AG10803 (cell line): ENCODE data around the gene MRGPRX2.
A peak's percentile ranks its signal among the peaks of the same experiment; 100 is the strongest.

Experiments used
- DNase-seq: peaks from one replicate; pipeline ENCODE4 v3.0.0; 2010; ENCODE audit warnings: low read depth
- H3K4me3 ChIP-seq: 2 replicates; pipeline ENCODE4 v1.5.1; 2011; ENCODE audit warnings: mild to moderate bottlenecking, low read length, control low read depth
- CTCF ChIP-seq: conservative IDR thresholded peaks from 2 replicates; pipeline ENCODE4 v1.5.1; 2011; ENCODE audit warnings: mild to moderate bottlenecking, low read length, control low read depth, inconsistent platforms

Gene MRGPRX2

GRCh38 chr11:19027829-19028595, 32.5 kb downstream of the MRGPRX2 start:
- no peak overlapping the region for H3K4me3 ChIP-seq
- TF ChIP-seq CTCF: no peak
- DNase-seq: peak; percentile 27

DNA sequence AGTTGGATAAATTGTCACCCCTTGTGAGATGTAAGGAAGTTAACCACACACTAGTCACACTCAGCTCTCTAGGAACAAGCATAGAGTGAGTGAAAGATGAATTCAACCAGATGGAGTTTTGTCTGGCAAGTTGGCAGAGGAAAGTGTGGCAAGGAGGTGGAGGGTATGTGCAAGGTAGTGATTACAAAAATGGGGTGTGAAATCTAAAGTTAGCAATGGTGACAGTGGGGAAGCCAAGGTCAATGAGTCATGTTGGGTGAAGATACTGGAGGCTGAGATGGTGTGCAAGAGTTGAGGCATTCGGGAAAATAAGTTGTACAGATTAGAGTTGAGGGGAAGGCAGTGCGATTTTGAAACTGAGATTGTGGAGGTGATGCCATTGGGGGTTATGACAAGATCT, 33.7 kb downstream of the MRGPRX2 start:
- no peak for DNase-seq
- H3K4me3 ChIP-seq: no peak overlapping the region
- TF ChIP-seq CTCF: no peak

GRCh38 chr11:19025481-19026406, 34.8 kb downstream of the MRGPRX2 start:
- peak; percentile 4 for DNase-seq
- TF ChIP-seq CTCF: no peak
- no peak overlapping the region for H3K4me3 ChIP-seq

DNA sequence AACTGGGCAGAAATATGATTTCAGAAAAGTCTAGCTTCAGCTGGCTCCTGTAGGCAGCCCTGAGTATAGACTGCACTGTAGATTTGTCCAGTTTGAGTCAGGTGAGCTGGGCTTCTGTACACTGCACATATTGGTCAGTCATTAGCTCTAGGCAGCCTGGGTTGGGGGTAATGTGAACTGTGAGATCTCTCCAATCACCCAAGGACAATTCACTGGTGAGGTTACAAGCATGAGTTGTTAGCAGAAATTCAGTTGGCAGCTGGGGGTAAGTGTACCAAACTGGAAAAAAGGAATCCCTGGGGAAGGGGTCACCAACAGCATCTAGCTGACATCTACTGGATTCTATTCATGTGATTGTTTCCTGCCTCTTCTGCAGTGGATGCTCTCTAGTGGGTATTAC, 39.7 kb downstream of the MRGPRX2 start:
- no peak for TF ChIP-seq CTCF

GRCh38 chr11:19018901-19019300, 41.6 kb downstream of the MRGPRX2 start:
- DNase-seq: no peak
- TF ChIP-seq CTCF: no peak
- no peak overlapping the region for H3K4me3 ChIP-seq

More for the DNA sequence above, 39.7 kb downstream of the MRGPRX2 start:
- DNase-seq: no peak
- no peak overlapping the region for H3K4me3 ChIP-seq

DNA sequence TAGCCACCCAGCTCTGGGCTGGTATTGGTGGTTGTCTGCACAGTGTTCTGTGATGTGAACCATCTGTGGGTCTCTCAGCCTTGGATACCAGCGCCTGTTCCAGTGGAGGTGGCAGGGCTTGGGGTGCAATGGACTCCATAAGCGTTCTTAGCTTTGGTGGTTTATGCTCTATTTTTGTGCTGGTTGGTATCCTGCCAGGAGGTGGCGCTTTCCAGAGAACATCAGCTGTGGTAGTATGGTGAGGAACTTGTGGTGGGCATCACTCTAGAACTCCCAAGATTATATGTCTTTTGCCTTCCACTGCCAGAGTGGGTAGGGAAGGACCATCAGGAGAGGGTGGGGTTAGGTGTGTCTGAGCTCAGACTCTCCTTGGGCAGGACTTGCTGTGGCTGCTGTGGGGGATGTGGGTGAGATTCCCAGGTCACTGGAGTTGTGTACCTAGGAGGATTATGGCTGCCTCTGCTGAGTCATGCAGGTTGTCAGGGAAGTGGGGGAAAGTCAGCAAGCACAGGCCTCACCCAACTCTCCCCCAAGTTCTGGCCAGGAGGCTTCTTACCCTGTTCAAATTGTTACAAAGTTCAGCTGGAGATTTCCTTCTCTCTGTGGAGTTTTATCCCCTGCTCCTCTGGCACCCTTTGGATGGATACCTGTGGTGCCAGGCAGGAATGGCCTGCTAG, 47.2 kb downstream of the MRGPRX2 start:
- no peak for DNase-seq
- no peak for TF ChIP-seq CTCF
- no peak overlapping the region for H3K4me3 ChIP-seq
